GM21737 (cell line): Measurements from ENCODE around the gene RER1.

Source experiments
- ATAC-seq: cut with Tn5 transposase; IDR thresholded peaks from one replicate; pipeline ENCODE4 v1.9.1; 2021; ENCODE audit warnings: mild to moderate bottlenecking, moderate library complexity; ENCODE audit not compliant: unreplicated experiment

The RER1 gene

GRCh38 chr1:2375246-2375922 is 16.3 kb upstream of the RER1 start:
- ATAC-seq: no peak

GRCh38 chr1:2375923-2376260 is 15.7 kb upstream of the RER1 start:
- ATAC-seq: no peak

- no peak for ATAC-seq
These were observed 15.3 kb upstream of the RER1 start for GRCh38 chr1:2376261-2376741.

- no peak for ATAC-seq
These were observed 14.5 kb upstream of the RER1 start for GRCh38 chr1:2376931-2377672.

- no peak for ATAC-seq
These were observed 13.7 kb upstream of the RER1 start for GRCh38 chr1:2377751-2378440.

- no peak for ATAC-seq
These were observed 13.2 kb upstream of the RER1 start for GRCh38 chr1:2378441-2378851.

- ATAC-seq: no peak
These were observed 12.5 kb upstream of the RER1 start for GRCh38 chr1:2378956-2379732.

- ATAC-seq: no peak
These were observed 11.8 kb upstream of the RER1 start for GRCh38 chr1:2379733-2380404.

- no peak for ATAC-seq
These were observed 10.6 kb upstream of the RER1 start for GRCh38 chr1:2380816-2381591.

- no peak for ATAC-seq
These were observed 9.7 kb upstream of the RER1 start for GRCh38 chr1:2381741-2382620.

GRCh38 chr1:2382621-2383361 is 8.8 kb upstream of the RER1 start:
- no peak for ATAC-seq

- ATAC-seq: no peak
These were observed 8.1 kb upstream of the RER1 start for GRCh38 chr1:2383576-2383975.

- ATAC-seq: no peak
These were observed 7.3 kb upstream of the RER1 start for GRCh38 chr1:2384130-2384860.

GRCh38 chr1:2384941-2385481 is 6.6 kb upstream of the RER1 start:
- ATAC-seq: no peak

- ATAC-seq: no peak
These were observed 5.9 kb upstream of the RER1 start for GRCh38 chr1:2385606-2386280.
